ENCODE measurements around the gene FMOD. TPM values are rescaled to one million over a fixed set of nuclear protein-coding genes. Genes with fewer than 3 reads are reported as not detected.
A peak's percentile ranks its signal among the peaks of the same experiment; 100 is the strongest.
"Not testable (repeated sequence)": the region's sequence is repeated elsewhere in the genome, so short reads cannot be mapped to it uniquely, and the experiment has no call there.

FMOD gene
- total RNA-seq, 1 donor: not detected

DNA sequence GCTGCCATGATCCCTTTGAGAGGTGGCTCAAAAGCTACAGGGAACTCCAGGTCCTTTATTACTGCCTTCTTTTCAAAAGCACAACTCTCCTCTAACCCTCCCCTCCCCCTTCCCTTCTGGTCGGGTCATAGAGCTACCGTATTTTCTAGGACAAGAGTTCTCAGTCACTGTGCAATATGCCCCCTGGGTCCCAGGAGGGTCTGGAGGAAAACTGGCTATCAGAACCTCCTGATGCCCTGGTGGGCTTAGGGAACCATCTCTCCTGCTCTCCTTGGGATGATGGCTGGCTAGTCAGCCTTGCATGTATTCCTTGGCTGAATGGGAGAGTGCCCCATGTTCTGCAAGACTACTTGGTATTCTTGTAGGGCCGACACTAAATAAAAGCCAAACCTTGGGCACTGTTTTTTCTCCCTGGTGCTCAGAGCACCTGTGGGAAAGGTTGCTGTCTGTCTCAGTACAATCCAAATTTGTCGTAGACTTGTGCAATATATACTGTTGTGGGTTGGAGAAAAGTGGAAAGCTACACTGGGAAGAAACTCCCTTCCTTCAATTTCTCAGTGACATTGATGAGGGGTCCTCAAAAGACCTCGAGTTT lies 42.5 kb downstream of the FMOD start:
- Histone ChIP-seq H3K4me1 (ENCODE audit: insufficient read depth, low read length) (peaks cover 74% of the 10 kb centered on the region), H3K9me3 (ENCODE audit: low read depth, low read length) (no peaks in the 10 kb centered on the region), H3K4me3 (ENCODE audit: low read length) (peak overlapping the region; percentile 100), H3K27me3 (ENCODE audit: insufficient read depth, low read length) (no peaks in the 10 kb centered on the region)

DNA sequence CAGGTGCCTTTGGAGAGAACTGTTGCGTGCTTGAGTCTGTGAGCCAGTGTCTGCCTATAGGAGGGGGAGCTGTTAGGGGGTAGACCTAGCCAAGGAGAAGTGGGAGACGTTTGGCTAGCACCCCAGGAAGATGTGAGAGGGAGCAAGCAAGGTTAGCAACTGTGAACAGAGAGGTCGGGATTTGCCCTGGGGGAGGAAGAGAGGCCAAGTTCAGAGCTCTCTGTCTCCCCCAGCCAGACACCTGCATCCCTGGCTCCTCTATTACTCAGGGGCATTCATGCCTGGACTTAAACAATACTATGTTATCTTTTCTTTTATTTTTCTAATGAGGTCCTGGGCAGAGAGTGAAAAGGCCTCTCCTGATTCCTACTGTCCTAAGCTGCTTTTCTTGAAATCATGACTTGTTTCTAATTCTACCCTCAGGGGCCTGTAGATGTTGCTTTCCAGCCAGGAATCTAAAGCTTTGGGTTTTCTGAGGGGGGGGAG lies 43.2 kb downstream of the FMOD start:
- Histone ChIP-seq H3K4me1 (ENCODE audit: insufficient read depth, low read length) (peaks cover 81% of the 10 kb centered on the region), H3K27me3 (ENCODE audit: insufficient read depth, low read length) (no peaks in the 10 kb centered on the region), H3K4me3 (ENCODE audit: low read length) (peak overlapping the region; percentile 100)

DNA sequence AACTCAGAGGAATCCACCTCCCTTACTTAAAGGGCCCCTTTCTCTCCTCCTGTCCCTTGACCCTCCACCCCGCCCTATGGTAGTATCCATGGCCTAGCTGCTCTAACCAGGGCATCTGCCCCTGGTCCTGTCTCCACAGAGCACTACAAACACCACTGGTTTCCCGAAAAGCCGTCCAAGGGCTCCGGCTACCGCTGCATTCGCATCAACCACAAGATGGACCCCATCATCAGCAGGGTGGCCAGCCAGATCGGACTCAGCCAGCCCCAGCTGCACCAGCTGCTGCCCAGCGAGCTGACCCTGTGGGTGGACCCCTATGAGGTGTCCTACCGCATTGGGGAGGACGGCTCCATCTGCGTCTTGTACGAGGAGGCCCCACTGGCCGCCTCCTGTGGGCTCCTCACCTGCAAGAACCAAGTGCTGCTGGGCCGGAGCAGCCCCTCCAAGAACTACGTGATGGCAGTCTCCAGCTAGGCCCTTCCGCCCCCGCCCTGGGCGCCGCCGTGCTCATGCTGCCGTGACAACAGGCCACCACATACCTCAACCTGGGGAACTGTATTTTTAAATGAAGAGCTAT lies 43.9 kb downstream of the FMOD start:
- Histone ChIP-seq H3K4me1 (ENCODE audit: insufficient read depth, low read length) (peaks cover 85% of the 10 kb centered on the region), H3K9me3 (ENCODE audit: low read depth, low read length) (no peaks in the 10 kb centered on the region), H3K27me3 (ENCODE audit: insufficient read depth, low read length) (no peaks in the 10 kb centered on the region), H3K4me3 (ENCODE audit: low read length) (peak overlapping the region; percentile 100)

More for the DNA sequence above, 43.2 kb downstream of the FMOD start:
- no peaks in the 10 kb centered on the region for H3K9me3 ChIP-seq (ENCODE audit: low read depth, low read length)

DNA sequence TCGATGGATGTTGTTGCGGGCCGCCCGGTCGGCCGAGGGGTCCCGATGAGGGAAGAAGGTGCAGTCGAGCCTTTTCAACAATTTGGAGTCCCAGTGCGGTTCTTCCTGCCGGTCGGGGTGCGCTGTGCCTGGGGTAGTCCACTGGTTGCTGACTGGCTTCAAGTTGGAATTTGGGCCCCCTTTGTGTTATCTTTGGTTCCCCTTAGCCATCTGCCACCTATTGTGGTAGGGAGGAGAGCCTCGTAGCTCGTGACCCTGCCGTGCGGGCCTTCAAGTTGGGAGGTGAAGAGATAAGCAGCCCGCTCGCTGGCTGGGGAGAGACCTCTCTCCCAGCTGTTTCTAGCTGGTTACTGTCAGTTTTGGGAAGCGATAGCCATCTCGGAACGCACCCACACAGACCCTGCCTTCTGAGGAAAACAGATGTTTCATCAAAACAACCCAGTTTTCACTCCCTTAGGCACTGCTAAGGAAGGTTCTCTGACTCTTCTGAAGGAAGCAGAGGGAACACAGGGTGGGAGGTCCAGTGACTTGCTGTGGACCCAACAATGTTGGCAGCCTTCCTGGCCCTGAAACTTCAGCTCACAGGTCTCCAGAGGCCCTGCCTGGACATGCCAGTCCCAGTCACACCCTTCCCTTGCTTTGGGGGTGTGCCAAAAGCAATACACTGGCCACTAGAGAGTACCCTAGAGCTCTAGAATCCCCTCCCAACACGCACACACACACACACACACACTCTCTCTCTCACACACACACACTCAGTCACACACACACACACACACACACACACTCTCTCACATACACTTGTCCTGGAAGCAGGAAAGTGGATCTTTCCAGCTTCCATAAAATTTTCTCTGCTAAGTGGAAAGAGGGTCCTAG lies 44.6 kb downstream of the FMOD start:
- Histone ChIP-seq H3K4me1 (ENCODE audit: insufficient read depth, low read length) (peaks cover 82% of the 10 kb centered on the region), H3K27me3 (ENCODE audit: insufficient read depth, low read length) (no peaks in the 10 kb centered on the region), H3K9me3 (ENCODE audit: low read depth, low read length) (no peaks in the 10 kb centered on the region), H3K4me3 (ENCODE audit: low read length) (peak overlapping the region; percentile 100)

DNA sequence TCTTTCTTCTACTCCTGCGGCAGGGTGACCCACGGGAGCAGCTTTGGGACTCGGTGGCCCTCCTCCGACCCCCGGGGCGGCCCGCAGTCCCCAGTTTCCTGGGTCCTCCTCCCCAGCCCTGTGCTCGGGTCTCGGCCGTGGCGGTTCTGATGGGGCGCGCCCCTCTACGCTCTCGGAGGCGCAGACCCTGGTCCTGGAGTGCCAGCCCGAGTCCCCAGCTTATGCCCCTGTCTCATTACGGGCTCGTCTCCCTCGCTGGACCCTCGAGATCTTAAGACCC lies 45.2 kb downstream of the FMOD start:
- H3K4me1 ChIP-seq (ENCODE audit: insufficient read depth, low read length): peaks cover 82% of the 10 kb centered on the region
- H3K27me3 ChIP-seq (ENCODE audit: insufficient read depth, low read length): no peaks in the 10 kb centered on the region
- H3K4me3 ChIP-seq (ENCODE audit: low read length): peak overlapping the region; percentile 100
- H3K9me3 ChIP-seq (ENCODE audit: low read depth, low read length): no peaks in the 10 kb centered on the region

DNA sequence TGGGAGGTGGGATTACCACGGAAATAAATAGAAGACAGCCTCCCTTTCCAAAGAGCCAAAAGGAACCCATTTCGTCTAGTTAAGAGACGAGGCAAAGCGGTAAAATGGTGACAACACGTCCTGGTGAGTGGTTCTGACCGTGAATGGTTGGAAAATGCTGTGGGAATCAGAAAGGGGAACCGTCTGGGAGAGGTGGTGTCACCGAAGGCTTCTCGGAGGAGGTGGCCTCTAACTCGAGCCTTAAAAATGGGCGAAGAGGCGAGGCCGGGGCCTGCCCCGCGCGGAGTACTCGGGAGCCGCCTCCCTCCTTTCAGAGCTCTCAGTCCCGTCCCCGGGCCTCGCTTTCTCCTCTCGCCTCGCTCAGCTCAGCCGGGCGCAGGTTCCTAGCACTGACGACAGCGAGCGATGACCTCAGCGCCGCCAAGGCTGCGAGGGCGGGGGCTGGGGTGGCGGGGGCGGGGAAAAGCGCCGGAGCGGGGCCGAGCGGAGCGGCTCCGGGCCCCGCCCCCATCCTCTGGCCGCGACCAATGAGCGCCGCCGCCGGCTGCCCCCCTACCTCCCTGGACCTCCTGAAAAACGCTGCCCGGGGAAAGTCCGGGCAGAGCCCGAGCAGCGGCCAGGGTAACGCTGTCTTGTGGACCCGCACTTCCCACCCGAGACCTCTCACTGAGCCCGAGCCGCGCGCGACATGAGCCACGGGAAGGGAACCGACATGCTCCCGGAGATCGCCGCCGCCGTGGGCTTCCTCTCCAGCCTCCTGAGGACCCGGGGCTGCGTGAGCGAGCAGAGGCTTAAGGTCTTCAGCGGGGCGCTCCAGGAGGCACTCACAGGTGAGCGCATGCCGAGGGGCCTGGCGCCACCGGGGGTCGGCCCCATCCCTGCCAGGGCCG lies 45.8 kb downstream of the FMOD start, which contains the start of gene BTG2:
Gene BTG2, plus strand, starts transcription at position 601 of the 890 bp plus-strand sequence. Its CDS starts 88 bp downstream, at position 689.
- peak within 1 kb of the TSS; percentile 100 for H3K4me3 ChIP-seq (ENCODE audit: low read length)
- no peaks in the 10 kb centered on the region for H3K27me3 ChIP-seq (ENCODE audit: insufficient read depth, low read length)
- no peaks in the 10 kb centered on the region for H3K9me3 ChIP-seq (ENCODE audit: low read depth, low read length)
- peaks cover 82% of the 10 kb centered on the region for H3K4me1 ChIP-seq (ENCODE audit: insufficient read depth, low read length)

DNA sequence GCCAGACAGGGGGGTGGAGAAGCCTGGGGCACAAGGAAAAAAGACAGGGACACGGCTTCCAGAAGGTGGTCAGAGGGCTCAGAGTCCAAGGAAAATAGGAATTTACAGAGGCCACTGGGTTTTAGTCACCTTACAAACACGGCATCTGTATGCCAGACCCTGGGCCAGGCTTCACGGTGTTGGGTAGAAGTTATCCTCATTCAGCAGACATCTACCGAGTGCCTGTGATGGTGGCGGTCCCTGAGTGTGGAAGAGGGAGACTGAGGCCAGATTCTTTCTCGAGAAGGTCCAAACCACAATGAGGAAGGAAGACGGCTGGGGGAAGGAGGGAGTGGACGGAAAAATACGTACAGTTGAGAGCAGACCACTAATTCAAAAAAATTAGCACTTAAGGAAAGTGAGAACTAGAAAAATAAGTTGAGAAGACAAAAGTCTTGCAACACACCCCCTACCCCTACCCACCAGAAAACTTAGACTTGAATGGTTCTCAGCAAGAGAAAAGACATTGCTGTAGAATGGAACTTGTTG lies 46.5 kb downstream of the FMOD start:
- peaks cover 79% of the 10 kb centered on the region for H3K4me1 ChIP-seq (ENCODE audit: insufficient read depth, low read length)
- H3K27me3 ChIP-seq (ENCODE audit: insufficient read depth, low read length): no peaks in the 10 kb centered on the region
- no peaks in the 10 kb centered on the region for H3K9me3 ChIP-seq (ENCODE audit: low read depth, low read length)
- peak overlapping the region; percentile 63 for H3K4me3 ChIP-seq (ENCODE audit: low read length)

DNA sequence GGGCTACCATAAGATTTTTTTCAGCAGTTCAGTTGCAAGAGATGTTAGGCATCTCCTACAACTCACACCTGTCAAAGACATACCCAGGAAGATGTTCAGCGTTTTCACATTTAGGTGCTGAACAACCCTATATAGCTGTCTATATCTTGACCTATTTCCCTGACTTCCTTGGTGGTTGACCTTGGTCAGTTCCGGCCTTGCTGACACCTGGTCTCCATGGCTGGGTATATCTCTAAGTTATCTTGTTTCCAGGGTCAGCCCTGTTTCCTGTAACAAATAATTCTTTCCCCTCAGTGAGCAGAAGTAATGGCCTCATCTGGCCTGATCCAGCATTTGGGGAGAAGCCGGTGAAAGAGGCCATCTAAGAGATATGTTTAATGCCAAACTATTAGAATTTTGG lies 48.0 kb downstream of the FMOD start:
- peaks cover 76% of the 10 kb centered on the region for H3K4me1 ChIP-seq (ENCODE audit: insufficient read depth, low read length)

DNA sequence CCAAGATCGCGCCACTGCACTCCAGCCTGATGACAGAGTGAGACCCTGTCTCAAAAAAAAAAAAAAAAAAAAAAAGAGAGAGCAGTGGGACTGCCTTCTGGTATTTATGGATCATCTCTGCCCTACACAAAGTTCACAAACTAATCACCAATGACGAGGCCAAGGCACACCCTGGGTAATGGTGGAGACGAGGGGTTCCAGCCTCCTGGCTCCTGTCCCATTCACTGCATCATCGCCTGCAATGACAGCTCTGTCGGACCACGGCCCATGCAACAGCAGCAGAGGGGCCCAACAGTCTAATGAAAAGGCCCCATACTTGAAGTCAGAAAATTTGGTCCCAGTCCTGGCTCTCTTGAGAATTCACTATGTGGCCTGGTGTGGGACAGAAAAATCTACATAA lies 48.5 kb downstream of the FMOD start:
- peaks cover 71% of the 10 kb centered on the region for H3K4me1 ChIP-seq (ENCODE audit: insufficient read depth, low read length)
- no peak overlapping the region for H3K4me3 ChIP-seq (ENCODE audit: low read length)
- H3K9me3 ChIP-seq (ENCODE audit: low read depth, low read length): no peaks in the 10 kb centered on the region
- no peaks in the 10 kb centered on the region for H3K27me3 ChIP-seq (ENCODE audit: insufficient read depth, low read length)

More for the DNA sequence above, 48.0 kb downstream of the FMOD start:
- Histone ChIP-seq H3K27me3 (ENCODE audit: insufficient read depth, low read length) (no peaks in the 10 kb centered on the region), H3K4me3 (ENCODE audit: low read length) (no peak overlapping the region), H3K9me3 (ENCODE audit: low read depth, low read length) (no peaks in the 10 kb centered on the region)

DNA sequence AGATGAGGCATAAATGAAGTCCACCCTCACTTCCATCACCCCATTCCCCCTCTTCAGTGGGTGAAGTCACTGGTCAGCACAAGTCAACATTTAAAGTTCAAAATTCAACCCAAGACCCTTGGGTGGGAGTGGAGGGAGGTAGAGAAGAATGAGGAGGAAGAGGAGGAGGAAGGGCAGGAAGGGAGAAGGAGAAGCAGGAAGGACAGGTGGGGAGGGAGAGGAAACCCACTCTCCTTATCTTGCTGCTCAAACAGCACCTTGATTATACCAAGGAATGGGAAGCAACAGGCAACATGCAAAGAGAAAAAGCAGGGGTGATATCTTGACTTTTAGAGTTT lies 49.6 kb downstream of the FMOD start:
- Histone ChIP-seq H3K4me3 (ENCODE audit: low read length) (no peak overlapping the region), H3K4me1 (ENCODE audit: insufficient read depth, low read length) (peaks cover 64% of the 10 kb centered on the region), H3K27me3 (ENCODE audit: insufficient read depth, low read length) (no peaks in the 10 kb centered on the region), H3K9me3 (ENCODE audit: low read depth, low read length) (no peaks in the 10 kb centered on the region)

DNA sequence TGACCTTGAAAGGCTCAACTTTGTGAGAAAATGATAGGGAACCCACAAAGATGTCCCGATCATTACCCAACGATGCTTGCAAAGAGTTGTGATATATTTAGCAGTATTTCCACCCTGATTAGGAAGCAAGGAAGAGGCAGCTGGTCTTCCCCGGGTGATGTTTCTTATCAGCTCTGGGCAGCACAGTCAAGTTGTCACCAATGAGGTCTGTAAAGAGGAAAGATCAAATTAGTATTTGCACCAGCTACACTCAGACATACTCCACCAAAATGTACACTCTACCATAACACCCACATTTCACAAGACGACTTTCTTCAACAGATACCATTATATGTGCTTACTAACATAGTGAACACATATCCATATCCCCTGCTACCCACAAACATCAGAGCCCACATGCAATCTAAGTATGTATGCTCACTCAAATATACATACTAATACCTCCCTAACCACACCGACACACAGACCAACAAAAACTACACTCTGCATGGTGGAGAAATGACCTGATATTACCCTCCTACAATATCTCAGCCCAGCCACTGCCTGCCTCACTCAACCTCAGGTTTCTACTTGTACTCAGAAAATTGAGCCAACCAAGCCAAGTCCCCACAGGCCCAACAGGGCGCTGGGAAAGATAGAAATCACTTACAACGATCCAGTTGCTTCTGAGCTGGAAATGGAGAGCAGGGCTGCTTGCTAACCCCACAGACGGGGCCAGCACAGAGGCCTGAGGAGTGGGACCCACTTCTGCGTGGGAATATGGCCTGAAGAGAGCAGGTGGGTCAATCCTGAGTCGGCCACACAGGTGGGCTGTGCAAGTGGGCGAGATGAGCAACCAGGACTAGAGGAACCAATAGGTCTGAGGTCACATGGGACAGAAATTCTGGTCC lies 50.2 kb downstream of the FMOD start:
- Histone ChIP-seq H3K27me3 (ENCODE audit: insufficient read depth, low read length) (no peaks in the 10 kb centered on the region), H3K4me1 (ENCODE audit: insufficient read depth, low read length) (peaks cover 70% of the 10 kb centered on the region), H3K4me3 (ENCODE audit: low read length) (no peak overlapping the region), H3K9me3 (ENCODE audit: low read depth, low read length) (no peaks in the 10 kb centered on the region)

DNA sequence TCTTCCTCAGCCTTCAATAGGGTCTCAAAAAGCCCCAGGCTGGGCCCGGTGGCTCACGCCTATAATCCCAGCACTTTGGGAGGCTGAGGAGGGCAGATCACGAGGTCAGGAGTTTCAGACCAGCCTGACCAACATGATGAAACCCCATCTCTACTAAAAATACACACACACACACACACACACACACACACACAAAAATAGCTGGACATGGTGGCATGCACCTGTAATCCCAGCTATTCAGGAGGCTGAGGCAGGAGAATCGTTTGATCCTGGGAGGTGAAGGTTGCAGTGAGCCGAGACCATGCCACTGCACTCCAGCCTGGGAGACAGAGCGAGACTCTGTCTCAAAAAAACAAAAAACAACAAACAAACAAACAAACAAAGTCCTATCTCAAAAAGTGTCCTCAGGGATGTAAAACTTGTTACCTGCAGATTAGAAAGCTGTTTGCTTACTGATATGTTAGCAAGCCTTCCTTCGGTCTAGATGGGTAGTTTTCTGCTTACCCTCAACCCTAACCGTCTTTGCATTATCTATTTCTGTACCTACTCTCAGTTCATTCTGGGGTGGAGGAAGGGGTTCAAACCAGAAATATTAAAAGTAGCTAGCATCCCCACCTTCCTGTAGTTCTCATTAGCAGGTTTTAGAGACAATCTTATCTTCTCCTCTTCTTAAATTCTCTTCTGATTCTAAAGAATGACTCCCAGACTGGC lies 51.0 kb downstream of the FMOD start:
- peaks cover 74% of the 10 kb centered on the region for H3K4me1 ChIP-seq (ENCODE audit: insufficient read depth, low read length)

DNA sequence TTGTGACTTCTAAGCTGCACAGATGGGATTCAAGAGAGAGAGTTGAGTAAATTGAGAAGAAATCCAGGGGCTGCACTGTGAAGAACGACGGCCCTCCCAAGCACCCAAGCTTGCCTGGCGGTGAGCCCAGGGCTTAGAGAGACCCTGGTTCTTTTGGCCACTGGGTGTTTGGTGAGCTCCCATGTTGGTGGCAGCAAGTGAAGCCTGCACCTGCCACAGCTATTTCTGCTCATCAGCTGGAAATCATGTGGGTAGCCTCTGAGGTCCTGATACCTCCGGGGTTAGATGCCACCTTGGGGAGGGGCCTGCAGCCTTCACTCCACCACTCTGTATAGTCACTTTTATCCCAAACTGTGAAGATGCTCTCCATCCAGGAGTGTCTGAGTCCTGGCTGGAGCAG lies 51.8 kb downstream of the FMOD start:
- Histone ChIP-seq H3K4me1 (ENCODE audit: insufficient read depth, low read length) (peaks cover 67% of the 10 kb centered on the region), H3K27me3 (ENCODE audit: insufficient read depth, low read length) (no peaks in the 10 kb centered on the region), H3K9me3 (ENCODE audit: low read depth, low read length) (no peaks in the 10 kb centered on the region), H3K4me3 (ENCODE audit: low read length) (no peak overlapping the region)

More for the DNA sequence above, 51.0 kb downstream of the FMOD start:
- not testable (repeated sequence) for H3K27me3 ChIP-seq (ENCODE audit: insufficient read depth, low read length); H3K9me3 ChIP-seq (ENCODE audit: low read depth, low read length); H3K4me3 ChIP-seq (ENCODE audit: low read length)
